ENCODE data around the gene SCRT2.

DNA sequence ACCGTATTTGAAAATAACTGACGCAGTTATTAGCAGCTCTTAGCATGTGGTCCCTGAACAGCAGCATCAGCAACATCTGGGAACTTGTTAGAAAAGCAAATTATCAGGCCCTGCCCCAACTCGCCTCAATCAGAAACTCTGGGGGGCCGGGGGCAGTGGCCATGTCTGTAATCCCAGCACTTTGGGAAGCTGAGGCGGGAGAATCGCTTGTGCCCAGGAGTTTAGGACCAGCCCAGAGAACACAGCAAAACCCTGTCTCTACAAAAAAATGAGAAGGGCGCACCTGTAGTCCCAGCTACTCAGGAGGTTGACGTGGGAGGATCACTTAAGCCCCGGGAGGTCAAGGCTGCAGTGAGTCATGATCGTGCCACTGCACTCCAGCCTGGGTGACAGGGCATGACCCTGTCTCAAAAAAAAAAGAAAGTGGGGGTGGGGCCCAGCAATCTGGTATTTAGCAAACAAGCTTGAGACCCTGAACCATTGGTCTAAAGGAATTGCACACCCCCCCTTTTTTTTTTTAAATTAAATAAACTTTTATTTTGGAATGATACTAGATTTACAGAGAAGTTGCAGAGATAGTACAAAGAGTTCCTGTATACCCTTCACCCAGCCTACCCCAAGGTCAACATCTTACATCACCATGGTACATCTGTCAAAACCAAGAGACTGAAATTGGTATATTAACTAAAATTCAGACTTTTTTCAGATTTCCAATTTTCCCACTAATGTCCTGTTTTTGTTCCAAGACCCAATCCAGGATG, 29.3 kb downstream of the SCRT2 start:
- TF ChIP-seq, protein P1, sequence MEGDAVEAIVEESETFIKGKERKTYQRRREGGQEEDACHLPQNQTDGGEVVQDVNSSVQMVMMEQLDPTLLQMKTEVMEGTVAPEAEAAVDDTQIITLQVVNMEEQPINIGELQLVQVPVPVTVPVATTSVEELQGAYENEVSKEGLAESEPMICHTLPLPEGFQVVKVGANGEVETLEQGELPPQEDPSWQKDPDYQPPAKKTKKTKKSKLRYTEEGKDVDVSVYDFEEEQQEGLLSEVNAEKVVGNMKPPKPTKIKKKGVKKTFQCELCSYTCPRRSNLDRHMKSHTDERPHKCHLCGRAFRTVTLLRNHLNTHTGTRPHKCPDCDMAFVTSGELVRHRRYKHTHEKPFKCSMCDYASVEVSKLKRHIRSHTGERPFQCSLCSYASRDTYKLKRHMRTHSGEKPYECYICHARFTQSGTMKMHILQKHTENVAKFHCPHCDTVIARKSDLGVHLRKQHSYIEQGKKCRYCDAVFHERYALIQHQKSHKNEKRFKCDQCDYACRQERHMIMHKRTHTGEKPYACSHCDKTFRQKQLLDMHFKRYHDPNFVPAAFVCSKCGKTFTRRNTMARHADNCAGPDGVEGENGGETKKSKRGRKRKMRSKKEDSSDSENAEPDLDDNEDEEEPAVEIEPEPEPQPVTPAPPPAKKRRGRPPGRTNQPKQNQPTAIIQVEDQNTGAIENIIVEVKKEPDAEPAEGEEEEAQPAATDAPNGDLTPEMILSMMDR (IDR thresholded peaks at IDR 0.05), result no peak
- no peak for TF ChIP-seq RAD21 (IDR thresholded peaks at IDR 0.05; ENCODE audit: low read length)
- TF ChIP-seq FOXJ3 (CRISPR knock-in tag; IDR thresholded peaks at IDR 0.05), result no peak
- no peak for TF ChIP-seq NRF1 (IDR thresholded peaks at IDR 0.05; ENCODE audit: low read depth, low read length)
- TF ChIP-seq POLR2AphosphoS5 (IDR thresholded peaks at IDR 0.05; ENCODE audit: low read depth, low read length), result no peak
- no peak for TF ChIP-seq GATA2 (CRISPR knock-in tag; IDR thresholded peaks at IDR 0.05)
- no peak for TF ChIP-seq USF2 (IDR thresholded peaks at IDR 0.05; ENCODE audit: borderline replicate concordance, low read depth, low read length)
- TF ChIP-seq NFIC (IDR thresholded peaks at IDR 0.05; ENCODE audit: borderline replicate concordance), result no peak
- no peak for TF ChIP-seq RFX5 (IDR thresholded peaks at IDR 0.05; ENCODE audit: low read length)

Measured in SK-N-SH (cell line).